HG03521 (cell line): ENCODE measurements around the gene KRTAP10-3.
"Not testable (repeated sequence)": the region's sequence is repeated elsewhere in the genome, so short reads cannot be mapped to it uniquely, and the experiment has no call there.

ENCODE experiments used
- ATAC-seq: cut with Tn5 transposase; IDR thresholded peaks from one replicate; pipeline ENCODE4 v1.9.1; 2021; ENCODE audit warnings: mild to moderate bottlenecking, moderate library complexity; ENCODE audit not compliant: unreplicated experiment

KRTAP10-3 gene

DNA sequence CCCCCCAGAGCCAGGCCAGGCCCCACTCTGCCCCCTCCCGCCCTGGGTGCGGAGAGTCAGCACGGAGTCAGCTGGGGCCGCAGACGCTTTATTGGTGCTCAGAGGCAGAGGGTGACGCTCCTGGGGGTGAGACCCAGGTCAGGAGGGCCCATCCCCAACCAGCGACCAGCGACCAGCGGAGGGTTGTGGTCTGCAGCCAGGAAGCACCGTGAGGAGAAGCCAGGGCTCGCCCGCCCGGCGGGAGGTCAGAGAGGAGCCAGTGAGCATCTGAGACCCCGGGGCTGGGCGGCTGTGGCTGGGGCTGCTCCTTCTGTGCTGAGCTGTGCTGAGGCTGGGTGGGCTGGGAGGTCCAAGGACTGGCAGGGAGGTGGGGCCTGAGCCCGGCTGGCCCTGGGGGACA, 8.3 kb downstream of the KRTAP10-3 start:
- not testable (repeated sequence) for ATAC-seq

DNA sequence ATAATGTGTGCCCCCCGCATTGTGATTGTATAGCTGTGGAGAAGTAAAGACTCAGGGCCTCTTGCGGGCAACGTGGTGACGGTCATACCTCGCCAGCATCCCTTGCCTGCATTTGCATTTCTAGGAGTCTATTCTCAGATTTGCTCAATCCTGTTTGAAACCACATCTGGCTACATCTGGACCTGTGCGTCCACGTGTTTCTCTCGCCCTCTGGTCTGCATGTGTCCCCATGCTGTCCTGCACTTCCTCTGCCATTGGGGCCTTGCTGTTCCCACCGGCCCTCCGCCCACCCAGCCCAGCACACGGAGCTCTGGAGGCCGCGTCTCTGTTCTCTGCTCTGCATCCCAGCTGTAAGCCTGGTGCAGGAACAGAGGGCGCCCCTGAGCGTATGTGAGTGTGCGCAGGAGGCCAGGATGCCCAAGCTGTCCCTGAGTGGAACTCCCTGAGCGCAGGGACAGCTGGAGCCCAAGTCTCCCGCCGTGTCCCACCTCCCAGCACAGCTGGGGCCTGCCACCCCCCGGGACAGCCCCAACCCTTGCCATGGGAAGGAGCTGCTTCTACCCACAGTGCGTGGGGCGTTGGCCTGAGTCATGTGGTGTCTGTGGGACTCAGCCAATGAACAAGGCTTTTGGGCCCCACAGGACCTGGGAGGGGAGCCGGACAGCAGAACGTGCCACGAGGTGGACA, 8.9 kb downstream of the KRTAP10-3 start:
- no peak for ATAC-seq

DNA sequence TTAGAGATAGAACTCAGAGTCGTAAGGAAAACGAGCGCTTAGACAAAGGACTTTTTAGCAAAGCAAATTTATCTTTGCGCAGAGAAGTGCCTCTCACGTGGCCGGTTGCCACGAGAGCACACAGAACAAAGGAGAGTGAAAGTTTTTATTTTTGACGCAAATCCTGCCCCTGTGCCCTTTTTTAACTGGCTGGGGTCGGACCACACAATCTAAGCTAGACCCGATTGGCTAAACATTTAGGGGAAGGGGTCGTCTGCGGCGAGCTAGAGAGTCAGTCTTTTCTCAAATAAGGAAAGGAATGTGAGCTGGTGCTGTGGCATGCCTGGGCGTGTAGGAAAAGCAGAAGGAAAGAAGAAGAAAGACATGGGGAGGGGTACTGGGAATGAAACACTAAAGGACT, 9.7 kb downstream of the KRTAP10-3 start:
- no peak for ATAC-seq

DNA sequence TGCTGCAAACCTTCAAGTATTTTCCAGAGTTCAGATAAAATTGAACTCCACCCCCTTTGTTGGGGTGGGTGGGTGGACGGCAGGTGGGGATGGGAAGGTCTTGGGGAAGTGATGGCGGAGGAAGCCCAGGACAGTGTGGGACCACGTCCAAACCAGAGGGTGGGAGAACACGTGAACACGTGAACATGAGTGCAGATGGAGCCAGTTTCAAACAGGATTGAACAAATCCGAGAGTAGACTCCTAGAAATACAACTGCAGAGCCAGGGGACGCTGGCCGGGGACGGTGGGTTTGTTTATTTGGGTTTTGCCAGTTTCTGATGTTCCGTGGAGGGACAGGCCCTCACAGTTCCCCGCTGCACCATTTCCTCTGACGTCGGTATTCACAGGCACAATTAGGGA, 10.2 kb downstream of the KRTAP10-3 start:
- ATAC-seq = no peak

DNA sequence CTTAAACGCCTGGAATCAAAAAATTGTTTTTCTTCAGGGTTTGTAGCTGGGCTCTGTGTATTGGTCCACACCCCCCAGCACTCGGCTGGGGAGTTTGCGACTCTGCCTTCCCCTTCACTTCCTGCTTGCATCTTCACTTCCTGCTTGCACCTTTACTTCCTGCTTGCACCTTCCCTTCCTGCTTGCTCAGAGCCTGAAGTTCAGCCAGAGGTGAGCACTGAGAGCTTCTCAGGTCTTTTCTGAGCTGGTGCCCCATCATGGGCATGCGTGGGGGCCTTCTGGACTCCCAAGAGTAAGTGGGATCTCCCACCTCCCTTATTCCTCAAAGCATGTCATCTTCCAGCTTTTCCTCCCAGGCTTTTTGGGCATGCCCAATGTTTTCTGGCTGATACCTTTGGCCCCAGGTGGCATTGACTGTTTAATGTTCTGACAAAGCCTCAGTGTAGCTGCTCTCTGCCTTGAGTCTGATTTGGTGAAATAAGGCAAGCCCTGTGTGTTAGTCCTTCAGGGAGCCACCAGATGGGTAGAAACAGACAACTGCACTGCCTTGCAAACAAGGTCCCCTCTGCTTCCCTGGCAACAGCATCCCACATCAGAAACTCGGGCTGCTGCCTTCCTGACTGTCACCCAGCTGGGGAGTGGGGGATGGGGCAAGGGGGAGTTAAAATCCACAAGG, 10.8 kb downstream of the KRTAP10-3 start:
- ATAC-seq = no peak

DNA sequence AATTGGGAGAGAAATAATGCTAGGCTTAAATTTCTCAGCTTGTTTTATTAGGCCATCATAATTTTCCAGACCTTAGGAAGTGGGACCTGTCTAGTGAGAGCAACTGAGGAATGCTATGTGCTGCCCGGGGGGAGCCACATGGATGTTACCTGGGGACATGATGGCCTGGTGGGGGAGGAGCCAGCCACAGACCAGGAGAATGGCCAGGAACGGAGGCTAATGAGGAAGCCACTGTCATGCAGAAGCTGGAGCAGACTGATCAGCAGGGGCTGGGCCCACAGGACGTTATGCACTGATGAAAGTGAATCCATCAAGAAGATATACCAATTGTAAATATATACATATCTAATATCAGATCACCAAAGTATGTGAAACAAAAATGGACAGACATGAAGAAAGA, 14.0 kb downstream of the KRTAP10-3 start:
- ATAC-seq = no peak

DNA sequence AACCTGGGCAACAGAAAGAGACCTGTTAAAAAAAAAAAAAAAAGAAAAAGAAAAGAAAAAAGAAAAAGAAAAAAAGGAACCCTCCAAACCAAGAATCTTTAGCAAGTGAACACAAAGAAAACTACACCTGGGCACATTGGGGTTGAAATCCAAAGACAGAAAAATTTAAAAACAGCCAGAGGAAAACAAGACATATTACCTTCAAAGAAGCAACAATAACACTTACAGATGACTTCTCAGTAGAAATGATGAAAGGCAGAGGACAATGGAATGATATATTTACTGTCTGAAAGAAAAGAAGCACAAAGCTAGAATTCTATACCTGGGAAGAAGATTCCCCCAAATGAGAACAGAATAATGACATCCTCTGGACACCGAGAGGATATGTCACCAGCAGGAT, 15.9 kb downstream of the KRTAP10-3 start:
- ATAC-seq = no peak

DNA sequence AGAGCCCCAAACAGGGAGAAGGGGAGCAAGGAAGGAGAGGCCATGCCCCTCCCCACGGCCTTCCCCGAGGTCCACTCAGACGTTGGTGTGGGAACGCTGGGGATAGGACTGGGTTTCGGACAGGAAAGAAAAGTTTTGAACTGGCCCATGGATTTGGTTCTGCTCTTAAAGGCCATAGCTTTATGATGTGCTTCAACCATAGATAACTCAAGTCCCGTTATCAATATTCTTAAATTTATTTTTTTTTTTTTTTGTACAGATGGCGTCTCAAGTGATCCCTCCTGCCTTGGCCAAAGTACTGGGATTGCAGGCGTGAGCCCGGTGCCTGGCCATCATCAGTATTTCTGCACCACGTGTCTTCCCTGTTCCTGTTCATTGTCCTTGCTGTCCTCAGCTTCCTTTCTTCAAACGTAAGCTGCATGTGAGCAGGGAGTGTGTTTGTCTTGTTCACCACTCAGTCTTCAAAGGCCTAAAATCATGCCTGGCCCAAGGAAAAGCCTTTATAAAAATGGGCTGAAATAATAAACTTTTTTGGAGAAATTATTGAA, 17.8 kb downstream of the KRTAP10-3 start:
- ATAC-seq = no peak

DNA sequence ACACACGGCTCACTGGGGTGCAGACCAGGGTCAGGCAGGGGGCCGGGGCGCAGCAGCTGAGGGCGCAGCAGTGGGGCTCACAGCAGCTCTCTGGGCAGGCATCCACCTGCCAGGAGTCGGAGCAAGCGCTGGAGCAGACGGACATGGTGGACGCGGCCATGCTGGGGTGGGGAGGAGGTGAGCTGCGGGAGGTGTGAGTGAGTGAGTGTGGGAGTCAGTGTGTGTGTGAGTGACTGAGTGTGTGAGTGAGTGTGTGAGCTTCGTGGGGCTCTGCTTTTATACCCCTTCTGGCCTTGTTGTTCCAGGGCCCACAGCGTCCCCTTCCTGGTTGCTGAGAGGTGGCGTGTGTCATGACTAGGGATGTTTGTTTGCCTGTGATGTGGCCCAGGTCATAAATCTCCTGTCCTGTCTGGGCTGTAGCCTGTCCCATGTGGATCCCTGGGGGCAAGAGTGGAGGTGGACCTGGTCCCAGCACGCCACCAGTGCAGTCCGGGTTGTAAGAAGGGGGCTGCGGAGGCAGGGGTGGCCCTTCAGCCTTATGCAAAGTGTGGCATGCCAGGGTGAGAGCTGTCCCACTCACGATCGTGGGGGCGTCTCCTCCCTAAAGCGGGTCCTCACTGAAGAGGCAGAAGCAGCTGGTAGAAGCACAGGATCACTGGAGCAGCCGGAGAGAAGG, 18.5 kb downstream of the KRTAP10-3 start, which contains the start of gene KRTAP10-1:
Gene KRTAP10-1, minus strand, starts transcription at position 205 of the 676 bp plus-strand sequence. Its CDS starts 45 bp downstream, at position 160.
- ATAC-seq = no peak

DNA sequence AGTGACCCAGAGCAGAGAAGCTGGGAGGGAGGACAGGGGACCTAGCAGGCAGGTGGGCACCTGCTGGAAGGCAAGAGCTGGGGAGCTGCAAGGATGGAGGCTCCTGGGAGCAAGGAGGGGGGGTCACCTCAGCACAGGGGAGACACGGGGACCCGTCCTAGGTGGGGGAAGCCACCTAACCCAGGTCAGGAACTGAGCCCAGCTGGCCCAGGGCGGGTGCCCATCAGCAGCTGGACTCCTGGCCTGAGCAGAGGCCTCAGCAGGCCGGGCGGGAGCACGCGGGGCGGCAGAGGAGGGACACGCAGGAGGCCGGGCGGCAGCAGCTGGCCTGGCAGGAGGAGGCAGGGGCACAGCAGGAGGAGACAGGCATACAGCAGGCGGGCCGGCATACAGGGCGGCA, 19.5 kb downstream of the KRTAP10-3 start:
- no peak for ATAC-seq

DNA sequence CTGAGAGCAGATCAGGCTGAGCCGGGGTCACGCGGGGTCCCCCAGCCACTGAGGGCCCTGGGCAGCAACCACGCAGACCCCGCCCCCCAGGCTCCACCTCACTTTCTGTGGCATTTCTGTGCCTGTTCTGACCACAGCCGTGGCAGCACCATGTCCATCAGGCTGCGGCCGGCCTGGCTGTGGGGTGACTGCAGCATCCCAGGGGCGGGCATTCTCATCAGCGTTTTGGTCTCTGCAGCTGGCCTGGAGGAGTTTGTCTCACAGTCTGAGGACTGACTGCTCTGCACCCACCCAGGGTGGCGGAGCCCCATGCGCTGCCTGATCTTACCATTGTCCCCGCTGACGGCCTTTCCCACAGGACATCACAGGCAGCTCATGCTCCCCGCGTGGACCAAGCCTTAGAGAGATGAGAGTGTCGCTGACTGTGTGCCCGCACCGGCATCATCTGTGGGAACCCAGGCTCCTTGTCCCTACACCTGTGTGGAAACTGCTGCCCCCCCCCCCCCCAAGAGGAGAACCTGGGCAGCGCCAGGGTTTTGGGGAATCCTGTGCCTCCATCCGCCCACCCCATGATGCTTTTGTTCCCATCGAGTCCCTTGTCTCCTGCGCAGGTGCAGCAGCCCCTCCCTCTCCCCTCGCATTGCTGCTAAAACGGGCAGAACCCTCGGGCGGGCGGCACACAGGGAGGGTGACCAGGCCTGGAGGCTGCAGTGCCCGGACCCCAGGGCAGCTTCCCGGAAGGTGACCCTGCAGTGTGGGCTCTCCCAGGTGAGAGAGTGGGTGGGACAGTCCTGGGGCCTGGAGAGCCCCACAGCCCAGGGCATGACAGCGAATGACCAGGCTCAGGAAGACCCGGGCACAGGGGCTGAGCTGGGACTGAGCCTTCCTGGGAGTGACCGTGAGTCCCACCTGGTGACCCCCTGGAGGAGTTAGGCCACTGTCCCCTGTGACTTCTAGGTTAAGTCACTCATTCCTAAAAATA, 20.4 kb downstream of the KRTAP10-3 start:
- no peak for ATAC-seq

DNA sequence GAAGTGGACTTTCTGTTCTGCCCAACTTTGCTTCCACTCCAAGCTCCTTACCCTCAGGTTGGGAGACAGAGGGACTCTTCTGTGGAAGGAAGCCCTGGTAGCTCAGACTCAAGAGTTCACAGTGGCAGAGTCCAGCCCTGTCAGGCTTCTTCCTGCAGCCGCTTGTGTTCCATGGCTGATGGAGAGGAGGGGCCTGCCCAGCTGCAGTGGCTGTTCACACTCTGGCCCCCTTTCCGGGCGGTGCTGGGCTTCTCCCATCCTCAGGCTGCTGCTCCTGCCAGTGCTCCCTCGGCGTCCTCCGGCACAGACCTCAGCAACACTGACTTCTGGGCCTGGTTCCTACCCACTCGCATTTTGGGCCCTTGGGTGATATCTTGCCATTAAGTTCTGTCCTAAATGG, 22.6 kb downstream of the KRTAP10-3 start:
- ATAC-seq = no peak

DNA sequence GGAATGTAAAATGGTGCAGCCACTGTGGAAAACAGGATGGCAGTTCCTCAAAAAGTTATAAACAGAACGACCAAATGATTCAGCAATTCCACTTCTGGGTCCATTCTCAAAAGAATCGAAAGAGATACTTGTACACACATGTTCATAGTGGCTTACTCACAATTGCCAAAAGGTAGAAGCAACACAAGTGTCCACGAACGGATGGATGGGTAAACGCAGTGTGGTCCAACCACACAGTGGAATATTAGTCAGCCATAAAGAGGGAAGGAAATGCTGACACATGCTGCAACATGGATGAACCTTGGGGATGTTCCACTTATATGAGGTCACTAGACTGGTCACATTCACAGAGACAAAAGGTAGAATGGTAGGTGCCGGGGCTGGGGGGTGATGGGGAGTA, 23.9 kb downstream of the KRTAP10-3 start:
- ATAC-seq = no peak

DNA sequence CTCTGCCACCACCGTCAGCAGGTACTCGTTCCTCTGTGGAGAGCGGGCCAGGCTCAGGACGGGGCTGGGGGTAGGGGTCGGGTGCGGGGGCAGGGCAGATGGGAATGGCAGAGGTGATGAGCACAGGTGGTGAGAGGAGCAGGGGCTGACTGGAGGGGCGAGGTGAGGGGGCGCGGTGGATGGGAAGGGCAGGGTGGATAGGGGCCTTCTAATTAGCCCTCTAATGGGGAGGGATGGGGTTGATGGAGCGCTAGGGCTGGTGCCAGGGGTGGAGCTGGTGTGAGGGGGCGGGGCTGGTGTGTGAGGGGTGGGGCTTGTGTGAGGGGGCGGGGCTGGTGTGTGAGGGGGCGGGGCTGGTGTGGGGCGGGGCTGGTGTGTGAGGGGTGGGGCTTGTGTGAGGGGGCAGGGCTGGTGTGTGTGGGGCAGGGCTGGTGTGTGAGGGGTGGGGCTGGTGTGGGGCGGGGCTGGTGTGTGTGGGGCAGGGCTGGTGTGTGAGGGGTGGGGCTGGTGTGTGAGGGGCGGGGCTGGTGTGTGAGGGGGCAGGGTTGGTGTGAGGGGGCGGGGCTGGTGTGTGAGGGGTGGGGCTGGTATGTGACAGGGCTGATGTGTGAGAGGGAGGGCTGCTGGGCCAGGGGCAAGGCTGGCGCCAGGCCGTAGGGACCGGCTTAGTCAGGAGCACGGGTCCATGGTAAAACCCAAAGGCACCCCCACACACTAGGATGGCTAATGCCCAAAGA, 24.5 kb downstream of the KRTAP10-3 start:
- ATAC-seq = no peak

DNA sequence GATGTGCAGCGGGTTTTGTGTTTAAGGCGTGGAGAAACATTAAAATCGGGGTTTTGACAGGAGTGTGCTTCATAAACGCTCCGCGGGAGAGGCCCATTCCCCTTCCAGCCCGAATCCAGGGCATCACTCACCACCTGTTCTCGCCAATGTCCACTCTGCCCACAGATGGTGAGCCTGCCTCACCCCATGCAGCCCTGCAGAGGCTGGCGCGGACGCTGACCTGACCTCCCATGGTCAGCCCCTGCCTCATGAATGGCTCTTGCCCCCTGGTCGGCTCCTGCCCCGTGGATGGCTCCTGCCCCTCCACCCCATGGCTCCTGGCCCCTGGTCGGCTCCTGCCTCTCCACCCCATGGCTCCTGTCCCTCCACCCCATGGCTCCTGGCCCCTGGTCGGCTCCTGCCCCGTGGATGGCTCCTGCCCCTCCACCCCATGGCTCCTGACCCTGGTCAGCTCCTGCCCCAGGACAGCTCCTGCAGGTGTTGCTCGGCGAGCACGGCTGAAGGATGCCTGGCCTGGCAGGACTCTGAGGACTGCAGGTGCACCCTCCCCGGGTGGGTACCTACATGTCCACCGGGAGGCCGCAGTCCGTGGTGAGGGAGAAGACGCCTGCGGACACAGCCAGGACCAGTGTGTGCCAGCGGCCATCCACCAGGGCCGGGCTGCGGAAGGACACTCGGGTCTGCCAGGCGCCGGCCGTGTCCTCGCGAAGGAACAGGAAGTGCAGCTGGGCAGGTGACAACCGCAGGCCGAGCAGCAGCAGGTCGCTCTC, 25.3 kb downstream of the KRTAP10-3 start:
- no peak for ATAC-seq

DNA sequence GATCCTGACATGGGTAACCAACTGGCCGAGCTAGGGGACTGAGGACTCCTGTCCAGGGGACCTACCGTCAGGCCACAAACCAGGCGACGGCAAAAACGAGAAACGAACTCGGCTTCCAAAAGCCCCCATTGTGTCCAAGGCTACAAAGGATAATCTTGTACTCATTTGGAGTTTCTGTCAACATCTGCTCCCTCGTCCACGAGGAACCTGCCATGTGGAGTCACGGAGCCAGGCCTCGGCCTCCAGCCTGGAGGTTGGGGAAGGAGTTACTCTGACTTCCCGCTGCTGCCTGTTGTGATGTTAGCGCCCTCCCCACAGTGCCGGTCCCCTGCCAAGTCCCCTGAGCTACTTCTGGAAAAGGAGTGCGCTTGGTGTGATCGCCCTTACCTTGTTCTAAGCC, 25.9 kb downstream of the KRTAP10-3 start:
- ATAC-seq = no peak

DNA sequence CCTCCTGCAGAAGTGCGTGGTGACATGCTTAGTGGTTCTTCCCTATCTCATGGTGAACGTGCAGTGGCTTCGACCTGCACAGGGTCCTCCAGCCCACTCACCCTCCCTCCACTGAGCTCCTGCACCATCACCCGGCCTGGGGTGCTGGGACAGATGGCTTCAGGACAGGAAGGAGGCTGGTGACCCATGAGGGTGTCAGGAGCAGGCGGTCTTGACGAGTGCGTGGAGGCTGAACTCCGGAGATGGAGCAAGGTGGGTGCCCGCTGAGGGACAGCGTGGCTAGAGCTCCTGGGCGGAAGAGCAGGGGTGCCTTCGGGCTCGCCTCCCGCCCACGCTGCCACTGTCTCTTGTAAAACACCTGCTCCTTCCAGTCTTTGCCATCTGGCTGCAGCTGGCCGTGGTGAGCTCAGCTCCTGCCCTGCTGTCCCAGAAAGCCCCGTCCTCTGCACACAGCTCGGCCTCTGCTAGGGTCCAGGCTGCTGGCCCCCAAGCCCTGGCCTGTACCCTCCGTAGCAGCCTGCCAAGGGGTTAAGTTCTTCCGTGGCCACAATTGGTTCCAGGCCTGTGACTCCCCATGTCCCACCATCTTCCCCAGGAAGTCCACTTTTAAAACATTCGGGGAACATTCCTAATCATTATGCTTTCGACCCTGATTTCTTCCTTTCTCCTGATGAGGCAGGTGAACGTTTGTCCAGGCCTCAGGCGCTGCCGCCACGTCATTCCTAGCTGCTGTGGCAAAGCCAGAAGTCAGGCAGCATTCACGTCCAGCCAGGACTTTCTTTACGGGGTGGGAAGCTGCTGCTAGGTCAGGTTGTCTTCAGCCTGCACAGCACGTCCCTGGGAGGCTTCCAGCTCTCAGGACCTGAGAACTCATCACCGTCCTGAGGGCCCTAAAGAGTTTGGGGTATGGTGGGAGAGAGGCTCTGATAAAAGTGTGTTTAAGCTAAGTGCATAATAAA, 26.7 kb downstream of the KRTAP10-3 start:
- ATAC-seq = no peak
